ENCODE measurements around the gene CNTNAP2. TPM values are rescaled to one million over a fixed set of nuclear protein-coding genes. Genes with fewer than 3 reads are reported as not detected.

Gene CNTNAP2
- total RNA-seq, 2 donors from 2014 or later = 4.4 to 8.5 TPM

DNA sequence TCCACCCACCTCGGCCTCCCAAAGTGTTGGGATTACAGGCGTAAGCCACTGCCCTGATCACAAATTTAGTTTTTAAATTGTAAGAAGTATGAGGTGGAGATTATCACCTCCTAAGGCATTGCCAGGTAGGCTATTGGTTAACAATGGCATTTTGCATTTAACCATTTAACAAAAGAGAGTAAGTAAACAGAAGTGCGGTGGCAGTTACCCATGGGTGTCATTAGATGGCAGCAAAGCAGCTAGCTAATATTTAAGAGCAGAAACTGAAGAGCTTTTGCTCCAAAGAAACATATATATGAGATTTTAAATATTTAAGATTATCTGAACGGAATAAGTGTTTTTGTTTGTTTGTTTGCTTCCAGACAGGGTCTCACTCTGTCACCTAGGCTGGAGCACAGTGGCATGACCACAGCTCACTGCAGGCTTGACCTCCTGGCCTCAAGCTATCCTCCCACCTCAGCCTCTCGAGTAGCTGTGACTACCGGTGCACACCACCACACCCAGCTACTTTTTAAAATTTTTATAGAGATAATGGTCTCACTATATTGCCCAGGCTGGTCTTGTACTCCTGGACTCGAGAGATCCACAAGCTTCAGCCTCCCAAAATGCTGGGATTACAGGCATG is 2148.4 kb downstream of the CNTNAP2 start:
- DNase-seq = no peak
- TF ChIP-seq, protein P1, sequence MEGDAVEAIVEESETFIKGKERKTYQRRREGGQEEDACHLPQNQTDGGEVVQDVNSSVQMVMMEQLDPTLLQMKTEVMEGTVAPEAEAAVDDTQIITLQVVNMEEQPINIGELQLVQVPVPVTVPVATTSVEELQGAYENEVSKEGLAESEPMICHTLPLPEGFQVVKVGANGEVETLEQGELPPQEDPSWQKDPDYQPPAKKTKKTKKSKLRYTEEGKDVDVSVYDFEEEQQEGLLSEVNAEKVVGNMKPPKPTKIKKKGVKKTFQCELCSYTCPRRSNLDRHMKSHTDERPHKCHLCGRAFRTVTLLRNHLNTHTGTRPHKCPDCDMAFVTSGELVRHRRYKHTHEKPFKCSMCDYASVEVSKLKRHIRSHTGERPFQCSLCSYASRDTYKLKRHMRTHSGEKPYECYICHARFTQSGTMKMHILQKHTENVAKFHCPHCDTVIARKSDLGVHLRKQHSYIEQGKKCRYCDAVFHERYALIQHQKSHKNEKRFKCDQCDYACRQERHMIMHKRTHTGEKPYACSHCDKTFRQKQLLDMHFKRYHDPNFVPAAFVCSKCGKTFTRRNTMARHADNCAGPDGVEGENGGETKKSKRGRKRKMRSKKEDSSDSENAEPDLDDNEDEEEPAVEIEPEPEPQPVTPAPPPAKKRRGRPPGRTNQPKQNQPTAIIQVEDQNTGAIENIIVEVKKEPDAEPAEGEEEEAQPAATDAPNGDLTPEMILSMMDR (IDR thresholded peaks at IDR 0.05) = peak; percentile 66
- no peaks in the 10 kb centered on the region for H3K4me1 ChIP-seq
- intact Hi-C loops (cut with DNase I) = loop anchor here (5.0 kb wide), 2 partner anchors 262 to 702 kb away; no protein-coding TSS in a partner anchor
- no peaks in the 10 kb centered on the region for H3K27me3 ChIP-seq
- H3K4me3 ChIP-seq = no peak overlapping the region
- no peak overlapping the region for H3K27ac ChIP-seq
- no peak overlapping the region for H3K9ac ChIP-seq (ENCODE audit: low read depth in 2 of 2, low read length in 2 of 2)
- H3K9me3 ChIP-seq = no peaks in the 10 kb centered on the region
- no peaks in the 10 kb centered on the region for H3K36me3 ChIP-seq

DNA sequence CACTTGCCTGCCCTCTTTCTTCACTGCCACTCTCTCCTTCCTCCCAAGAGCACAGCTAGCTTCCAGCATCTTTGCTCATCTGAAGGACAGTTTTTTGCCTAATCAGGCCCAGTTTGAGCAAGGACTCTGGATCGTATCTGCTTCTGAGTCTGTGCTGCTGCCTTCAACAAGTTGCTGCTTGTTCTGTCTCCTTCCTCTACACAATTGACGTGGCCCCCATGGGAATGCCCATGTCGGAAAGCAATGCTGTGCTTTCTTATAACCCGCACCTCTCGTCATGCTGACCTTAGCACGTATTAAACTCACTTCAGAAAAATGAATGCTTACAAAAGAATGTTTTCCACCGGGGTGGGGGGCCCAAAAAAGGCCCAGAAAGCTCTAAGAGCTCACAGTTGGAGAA is 2149.3 kb downstream of the CNTNAP2 start:
- Histone ChIP-seq H3K4me3 (no peak overlapping the region), H3K9ac (ENCODE audit: low read depth in 2 of 2, low read length in 2 of 2) (no peak overlapping the region), H3K4me1 (no peaks in the 10 kb centered on the region), H3K9me3 (no peaks in the 10 kb centered on the region), H3K27ac (no peak overlapping the region), H3K27me3 (no peaks in the 10 kb centered on the region), H3K36me3 (no peaks in the 10 kb centered on the region)
- intact Hi-C loops (cut with DNase I) = loop anchor here (5.0 kb wide), 2 partner anchors 261 to 701 kb away; no protein-coding TSS in a partner anchor
- no peak for DNase-seq
- TF ChIP-seq, protein P1 (IDR thresholded peaks at IDR 0.05) = no peak

DNA sequence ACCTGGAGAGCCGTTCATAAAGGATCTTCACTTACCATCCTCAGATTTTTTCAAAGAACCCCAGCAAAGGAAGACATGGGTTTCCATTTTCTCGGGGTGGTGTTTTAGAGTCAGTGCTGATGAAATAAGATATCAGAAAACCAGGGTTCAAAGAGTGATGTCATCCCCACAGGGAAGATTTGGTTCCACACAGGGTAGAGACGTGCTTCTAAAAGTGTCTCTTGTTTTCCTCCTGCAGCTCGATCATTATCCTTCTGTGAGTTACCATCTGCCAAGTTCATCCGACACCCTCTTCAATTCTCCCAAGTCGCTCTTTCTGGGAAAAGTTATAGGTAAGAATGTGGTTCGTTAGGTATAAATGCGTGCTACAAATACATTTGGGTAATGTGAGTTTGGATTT is 2150.2 kb downstream of the CNTNAP2 start:
- TF ChIP-seq, protein P1 (IDR thresholded peaks at IDR 0.05) = no peak
- Histone ChIP-seq H3K9me3 (no peaks in the 10 kb centered on the region), H3K9ac (ENCODE audit: low read depth in 2 of 2, low read length in 2 of 2) (no peak overlapping the region), H3K4me3 (no peak overlapping the region), H3K27me3 (no peaks in the 10 kb centered on the region), H3K4me1 (no peaks in the 10 kb centered on the region), H3K36me3 (no peaks in the 10 kb centered on the region), H3K27ac (no peak overlapping the region)
- intact Hi-C loops (cut with DNase I) = loop anchor here (5.0 kb wide), 2 partner anchors 261 to 701 kb away; no protein-coding TSS in a partner anchor
- no peak for DNase-seq

DNA sequence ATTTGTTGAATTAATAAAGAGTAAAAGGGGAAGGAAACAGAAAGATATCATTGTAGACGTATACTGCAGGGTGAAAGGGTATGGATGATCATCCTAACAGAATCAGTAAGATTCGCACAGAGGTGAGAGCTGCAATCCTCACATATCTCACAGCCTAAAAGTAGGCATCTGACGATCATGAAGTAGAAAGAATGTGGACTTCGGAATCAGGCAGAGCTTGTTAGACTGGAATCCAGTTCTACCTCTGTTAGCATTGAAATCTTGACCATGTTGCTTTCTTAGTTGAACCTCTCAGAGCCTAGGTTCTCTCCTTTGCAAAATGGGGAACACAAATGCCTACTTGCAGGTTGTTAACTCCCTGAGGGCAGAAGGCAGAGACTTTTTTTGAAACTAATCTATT is 2154.0 kb downstream of the CNTNAP2 start:
- intact Hi-C loops (cut with DNase I) = no loop called here
- DNase-seq = no peak
- Histone ChIP-seq H3K9me3 (no peaks in the 10 kb centered on the region), H3K27ac (no peak overlapping the region), H3K4me3 (no peak overlapping the region), H3K4me1 (no peaks in the 10 kb centered on the region), H3K27me3 (no peaks in the 10 kb centered on the region), H3K9ac (ENCODE audit: low read depth in 2 of 2, low read length in 2 of 2) (no peak overlapping the region), H3K36me3 (no peaks in the 10 kb centered on the region)
- TF ChIP-seq, protein P1 (IDR thresholded peaks at IDR 0.05) = no peak

DNA sequence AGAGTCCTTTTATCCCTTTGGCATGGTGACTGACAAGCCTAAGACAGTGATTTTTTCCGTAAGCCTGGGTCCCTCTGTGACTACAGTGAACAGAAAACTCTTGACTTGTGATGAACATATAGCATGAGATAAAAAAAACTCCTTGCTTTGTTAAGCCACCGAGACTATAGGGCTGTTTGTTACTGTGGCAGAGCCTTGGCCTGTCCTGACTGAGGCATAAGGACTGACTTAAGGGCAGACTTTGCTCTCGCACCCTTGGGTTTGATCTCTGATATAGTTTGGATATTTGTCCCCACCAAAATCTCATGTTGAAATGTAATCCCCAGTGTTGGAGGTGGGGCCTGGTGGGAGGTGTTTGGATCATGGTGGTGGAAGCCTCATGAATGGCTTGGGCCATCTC is 2157.5 kb downstream of the CNTNAP2 start:
- DNase-seq = no peak
- Histone ChIP-seq H3K9ac (ENCODE audit: low read depth in 2 of 2, low read length in 2 of 2) (no peak overlapping the region), H3K4me3 (no peak overlapping the region), H3K4me1 (no peaks in the 10 kb centered on the region), H3K9me3 (no peaks in the 10 kb centered on the region), H3K27me3 (no peaks in the 10 kb centered on the region), H3K27ac (no peak overlapping the region), H3K36me3 (no peaks in the 10 kb centered on the region)
- intact Hi-C loops (cut with DNase I) = no loop called here
- TF ChIP-seq, protein P1 (IDR thresholded peaks at IDR 0.05) = no peak
